ENCODE data around the gene AGAP1.

The AGAP1 gene

DNA sequence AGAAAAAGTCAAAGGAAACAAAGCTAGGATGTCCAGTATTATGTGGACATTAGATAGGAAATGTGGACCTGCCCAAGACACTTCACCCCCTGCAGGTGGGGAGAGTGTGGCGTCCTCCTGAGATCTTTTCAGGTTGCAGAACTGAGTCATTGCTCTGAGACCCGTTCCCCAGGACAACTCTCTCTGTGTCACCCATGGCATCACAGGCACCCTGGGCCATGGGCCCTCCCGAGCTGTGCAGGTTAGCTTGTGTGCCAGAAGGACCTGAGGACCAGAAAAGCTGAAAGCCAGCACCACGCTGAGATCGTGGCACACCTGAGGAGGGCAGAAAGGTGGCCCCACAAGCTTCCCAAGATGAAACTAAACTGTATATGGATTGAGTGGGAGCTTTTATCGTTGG, 229.5 kb downstream of the AGAP1 start:
- DNase-seq: no peak

DNA sequence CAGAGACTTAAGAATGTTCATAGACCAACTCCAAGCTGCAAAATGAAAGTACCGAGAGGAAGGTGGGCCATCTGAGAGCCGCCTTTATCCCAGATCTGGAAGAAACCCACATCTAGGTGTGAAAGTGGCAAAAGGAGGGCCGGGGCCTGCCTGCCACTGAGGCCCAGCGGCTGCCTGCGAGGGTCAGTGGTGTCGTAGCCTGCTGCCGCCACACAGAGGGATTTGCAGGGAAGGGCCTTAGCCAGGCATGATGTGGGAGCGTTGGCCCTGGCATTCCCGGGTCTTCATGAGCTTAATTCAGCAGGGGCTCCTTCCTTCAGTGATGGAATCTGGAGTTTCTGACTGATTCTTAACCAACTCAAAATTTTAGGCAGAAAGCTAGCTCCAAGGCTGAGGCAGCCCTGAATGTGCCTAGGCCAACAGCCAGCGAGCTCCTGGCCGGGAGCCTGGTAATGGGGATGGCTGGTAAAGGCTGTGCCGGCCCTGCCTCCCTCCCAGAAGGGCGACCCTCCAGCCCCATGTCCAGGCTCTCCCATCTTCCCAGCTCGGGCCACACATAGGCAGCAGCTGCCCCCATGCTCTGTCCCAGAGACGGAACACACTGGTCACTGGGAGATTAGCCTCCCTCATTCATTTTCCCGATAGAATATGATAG, 230.1 kb downstream of the AGAP1 start:
- no peak for DNase-seq

DNA sequence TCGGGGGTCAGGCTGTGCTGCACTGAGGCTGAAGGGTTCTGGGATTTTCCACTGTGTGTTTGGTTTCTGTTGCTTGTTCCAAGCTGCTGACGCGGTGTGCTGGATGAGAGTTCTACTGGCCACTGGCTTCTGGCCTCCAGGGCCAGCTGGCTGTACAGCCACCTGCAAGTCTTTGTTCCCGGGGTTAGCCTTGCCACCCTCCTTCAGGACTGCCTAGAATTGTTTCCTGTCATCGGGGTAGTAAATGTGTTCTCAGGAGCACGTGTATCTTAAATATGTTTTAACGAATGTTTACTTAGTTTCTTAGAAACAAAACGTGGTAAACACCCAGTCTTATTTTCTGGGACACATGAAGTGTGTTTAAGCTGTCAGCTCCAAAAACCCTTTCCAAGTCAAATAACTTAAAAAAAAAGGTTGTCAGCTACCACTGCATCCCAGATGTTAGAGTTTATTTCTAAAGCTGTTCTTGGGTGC, 231.2 kb downstream of the AGAP1 start:
- DNase-seq: no peak

DNA sequence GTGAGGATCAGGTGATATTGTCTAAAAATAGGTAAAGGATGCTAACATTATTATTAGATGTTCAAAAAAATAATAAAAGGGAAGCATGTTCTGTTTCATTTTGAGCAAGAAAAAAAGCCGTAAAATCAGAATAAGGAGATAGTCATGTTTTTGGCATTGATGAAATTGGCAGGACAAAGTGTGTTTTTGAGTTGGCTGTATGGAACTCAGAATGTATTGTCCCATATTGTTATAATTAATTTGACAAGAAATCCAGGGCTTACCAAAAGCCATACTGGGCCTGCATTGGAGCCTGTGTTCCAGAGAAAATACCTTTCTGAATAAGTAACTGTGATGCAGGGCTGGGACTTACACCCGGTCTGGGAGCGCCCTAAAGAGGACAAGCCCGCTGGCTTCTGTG, 232.0 kb downstream of the AGAP1 start:
- no peak for DNase-seq

DNA sequence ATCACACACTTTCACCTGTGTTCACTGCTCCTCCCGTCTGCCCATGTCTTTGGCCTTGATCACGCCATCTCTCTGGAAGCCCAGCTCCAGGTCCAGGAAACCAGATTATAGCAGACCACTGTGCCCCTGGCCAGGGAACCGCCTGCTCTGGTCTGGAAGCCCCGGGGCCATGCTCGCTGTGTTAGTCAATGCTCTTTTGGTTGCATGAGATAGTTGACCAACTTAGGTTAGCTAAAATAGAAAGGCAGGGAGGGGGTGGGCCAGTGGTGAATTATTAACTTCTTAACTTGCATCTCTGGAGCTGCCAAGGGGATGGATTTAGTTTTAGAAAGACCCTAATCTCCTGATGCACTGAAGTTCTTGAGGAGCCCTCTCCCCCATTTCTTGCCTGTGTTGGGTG, 232.7 kb downstream of the AGAP1 start:
- DNase-seq: no peak

DNA sequence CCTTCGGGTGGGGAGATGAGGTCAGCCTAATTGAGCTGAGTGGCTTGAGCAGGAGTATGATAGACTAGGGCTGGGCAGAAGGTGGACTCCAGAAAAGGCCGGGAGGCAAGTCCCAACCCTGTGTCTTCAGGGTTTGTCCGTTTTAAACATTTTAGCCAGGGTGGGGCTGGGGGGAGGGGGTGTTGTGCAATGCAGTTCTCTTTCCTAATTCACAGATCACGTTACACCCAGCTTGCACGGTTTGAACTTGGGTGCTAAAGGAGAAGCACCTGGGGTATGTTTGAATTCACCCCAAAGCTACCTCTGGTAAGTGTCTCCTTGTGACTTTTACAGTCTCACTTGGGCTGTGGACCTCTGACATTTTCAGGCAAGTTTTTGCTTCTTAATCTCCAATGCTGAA, 233.3 kb downstream of the AGAP1 start:
- DNase-seq: no peak

DNA sequence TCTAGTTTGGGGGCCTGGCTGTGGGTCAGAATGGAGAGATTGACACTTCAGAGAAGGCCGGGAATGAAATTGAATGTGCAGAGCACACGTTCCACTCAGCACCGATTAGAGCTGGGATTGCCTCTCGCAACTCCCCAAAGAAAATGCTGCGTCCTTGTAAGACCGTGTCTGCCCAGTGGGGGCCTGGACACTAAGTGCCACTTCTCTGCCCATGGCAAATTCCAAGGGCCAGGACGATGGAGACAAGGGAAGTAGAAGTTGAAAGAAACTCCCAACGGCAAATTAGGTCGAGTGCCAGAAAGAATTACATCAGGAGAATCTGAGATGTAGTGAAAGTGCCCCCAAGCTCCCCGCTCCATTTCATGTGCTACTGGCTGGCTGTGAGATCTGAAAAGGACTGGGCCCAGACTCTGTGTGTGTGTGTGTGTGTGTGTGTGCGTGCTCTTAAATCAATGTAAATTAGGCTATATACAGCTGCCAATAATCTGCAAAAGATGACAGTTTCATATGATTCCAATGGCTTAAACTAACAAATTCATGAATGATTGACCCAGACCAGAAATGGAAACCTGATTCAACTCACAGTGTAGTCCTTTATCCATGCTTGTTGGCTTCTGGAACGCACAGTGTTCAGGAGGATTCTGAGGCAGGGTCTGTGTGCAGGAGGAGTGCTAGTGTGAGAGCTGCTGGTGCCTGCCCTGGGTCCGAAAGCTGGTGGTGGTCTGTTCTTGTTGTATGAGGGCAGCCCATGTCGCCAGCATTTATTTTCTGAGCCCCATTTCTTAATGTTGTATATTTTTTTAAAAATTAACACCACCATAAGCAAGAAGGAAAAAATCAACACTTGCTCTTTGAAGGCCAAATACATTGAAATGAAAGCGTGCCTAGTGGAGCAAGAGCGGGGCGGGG, 234.3 kb downstream of the AGAP1 start:
- DNase-seq: peak; percentile 91

DNA sequence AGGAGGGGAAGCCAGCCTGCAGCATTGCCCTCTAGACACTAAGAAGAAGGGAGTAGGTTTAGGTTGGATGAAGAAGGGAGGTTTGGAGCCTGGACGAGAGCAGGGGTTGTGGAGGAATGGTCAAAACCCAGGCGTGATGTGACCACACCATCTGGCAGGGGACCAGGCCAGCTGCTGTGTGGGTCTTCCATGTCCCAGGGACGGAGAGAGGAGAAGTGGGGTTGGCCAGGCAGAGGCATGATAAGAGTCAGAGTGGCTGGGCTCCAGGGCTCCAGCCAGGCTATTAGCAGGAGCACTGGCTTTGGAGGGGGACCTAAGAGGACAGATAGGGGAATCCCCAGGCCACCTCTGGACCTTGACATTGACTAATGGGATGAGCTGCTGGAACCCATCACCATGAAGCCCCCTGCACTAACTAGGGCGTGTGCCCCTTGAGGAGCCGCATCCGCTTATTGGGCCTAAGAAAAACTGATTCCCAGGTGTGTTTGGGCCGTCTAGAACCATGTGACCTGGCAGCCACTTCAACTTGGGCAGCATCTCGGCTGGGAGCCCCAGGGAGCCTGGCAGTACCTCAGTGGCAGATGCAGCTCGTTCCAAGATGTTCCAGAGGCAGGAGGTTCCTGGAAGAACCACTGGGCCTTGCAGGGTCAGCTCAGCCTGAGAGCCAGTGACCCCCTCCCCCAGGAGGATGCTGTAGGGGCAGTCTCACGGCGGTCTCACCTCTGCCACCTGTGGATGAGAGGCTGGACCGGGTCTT, 235.1 kb downstream of the AGAP1 start:
- DNase-seq: peak; percentile 54

DNA sequence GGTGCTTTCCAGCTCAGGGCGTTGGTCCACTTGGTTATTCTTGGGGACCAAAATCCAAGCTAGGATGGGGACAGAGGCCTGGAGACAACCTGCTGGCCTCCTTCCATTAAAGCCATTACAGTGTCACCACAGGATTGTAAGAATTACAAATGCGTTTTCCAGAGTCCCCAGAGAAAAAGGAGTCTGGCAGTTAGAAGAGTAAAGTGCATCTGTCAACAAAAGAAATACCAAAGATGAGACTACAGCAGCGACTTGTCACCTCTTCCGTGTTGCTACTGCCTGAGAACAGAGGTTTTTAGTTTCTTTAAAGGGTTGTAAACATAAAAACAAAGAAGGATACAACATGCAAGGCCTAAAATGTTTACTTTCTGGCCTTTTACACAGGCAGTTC, 235.7 kb downstream of the AGAP1 start:
- DNase-seq: no peak

DNA sequence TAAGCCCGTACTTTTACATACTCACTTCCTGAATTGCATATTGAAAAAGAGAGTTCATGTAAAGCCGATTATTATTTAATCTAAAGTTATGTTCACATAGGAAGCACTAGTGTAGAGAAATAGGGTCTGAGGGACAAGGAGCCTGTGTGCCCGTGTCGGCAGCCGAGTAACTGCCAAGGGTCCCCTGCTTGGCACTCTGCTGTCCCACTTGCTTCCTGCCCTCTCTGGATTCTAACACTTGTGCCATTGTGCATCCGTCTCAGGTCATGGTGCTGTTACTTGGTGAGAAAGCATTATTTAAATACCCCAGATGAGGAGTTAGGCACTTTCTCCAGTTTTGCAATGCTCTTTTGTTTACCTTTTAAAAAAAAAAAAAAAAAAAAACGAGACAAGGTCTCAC, 236.3 kb downstream of the AGAP1 start:
- DNase-seq: no peak

DNA sequence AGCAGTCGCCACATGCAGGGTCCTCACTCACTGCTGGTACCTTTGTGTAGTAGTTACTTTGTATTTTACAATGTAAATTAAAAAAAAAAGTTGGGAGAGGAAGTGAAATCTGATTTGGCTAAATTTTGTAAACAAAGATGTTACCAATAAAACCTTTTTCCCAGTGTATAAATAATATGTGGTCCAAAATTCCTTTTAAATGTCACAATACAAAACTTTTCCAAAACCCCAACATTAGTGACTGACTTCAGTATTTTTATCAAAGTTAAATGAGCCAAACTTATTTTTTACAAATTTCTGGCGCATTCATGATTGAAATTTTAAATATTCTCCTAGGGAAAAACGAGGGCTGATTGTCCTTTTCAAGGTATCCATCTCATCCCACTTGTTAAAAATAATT, 239.9 kb downstream of the AGAP1 start:
- no peak for DNase-seq

DNA sequence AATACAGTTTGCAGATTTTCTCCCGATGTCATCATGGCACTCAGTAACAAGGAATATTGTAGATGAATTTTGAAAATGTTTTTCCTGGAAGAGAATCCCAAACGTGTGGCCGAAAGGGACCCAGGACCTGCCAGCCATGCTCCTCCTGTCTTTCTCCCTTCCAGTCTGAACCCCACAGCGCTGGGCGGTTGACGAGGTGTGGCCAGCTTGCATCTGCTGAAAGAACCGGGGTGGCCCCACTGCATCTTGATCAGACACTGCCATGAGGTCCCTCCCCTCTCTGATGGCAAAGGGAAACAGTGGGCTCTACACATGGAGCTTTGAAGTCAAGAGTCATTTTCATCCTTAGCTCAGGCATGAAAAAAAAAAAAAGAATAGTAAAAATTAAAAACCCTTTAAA, 240.3 kb downstream of the AGAP1 start:
- no peak for DNase-seq

DNA sequence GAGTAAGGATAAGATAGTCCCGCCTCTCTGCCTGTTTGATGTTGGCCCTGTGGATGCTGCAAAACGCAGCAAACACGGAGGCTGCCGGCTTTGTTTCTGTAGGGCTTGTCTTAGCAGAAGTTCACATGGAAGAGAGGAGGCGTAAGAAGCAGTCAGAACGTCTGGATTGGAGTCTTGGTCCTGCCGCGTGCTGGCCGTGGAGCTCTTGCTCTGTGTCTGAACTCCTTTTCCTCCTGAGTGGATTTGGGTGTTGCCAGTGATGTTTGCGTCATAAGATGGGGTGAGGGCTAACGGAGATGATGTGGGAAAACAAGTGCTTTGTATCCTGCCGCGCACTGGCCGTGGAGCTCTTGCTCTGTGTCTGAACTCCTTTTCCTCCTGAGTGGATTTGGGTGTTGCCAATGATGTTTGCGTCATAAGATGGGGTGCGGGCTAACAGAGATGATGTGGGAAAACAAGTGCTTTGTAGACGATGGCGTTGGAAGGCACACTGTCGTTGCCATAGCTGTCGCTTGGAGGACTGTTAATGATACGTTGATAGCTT, 240.9 kb downstream of the AGAP1 start:
- no peak for DNase-seq

DNA sequence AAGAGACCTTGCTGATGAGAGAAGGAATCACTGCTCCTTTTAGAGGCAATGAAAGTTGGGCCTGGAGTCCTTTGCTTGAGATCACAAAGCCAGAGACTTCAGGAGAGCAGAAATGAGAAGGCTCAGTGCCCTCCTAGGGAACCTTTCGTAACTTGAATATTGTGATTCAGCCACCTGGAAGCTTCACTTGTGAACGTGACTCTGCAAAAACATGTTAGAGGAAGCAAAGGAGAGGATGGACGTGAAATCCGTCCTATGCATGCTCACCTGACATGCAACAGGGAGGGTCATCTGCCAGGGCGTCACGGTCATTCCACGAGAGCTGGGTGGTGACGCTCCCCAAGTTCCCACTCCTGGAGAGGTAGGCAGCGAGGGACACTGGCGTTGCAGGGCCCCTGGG, 243.6 kb downstream of the AGAP1 start:
- no peak for DNase-seq

DNA sequence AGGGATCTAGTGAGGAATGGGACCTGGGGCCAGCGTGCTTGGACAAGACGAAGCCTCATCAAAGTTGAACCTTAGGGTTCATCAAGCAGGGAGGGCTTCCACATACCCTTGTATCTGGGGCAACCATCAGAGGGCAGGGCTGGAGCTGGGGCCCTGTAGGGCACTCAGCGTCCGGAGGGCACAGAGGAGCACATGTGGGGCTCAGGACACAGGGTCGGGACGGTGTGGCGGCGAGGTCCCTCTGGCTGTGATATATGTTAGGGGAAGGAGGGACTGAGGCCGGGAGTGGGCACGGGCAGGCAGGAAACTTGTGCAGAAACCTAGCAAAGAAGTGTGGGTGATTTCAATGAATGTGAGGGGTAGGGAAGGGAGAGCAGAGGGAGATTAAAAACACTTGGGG, 244.0 kb downstream of the AGAP1 start:
- DNase-seq: no peak

DNA sequence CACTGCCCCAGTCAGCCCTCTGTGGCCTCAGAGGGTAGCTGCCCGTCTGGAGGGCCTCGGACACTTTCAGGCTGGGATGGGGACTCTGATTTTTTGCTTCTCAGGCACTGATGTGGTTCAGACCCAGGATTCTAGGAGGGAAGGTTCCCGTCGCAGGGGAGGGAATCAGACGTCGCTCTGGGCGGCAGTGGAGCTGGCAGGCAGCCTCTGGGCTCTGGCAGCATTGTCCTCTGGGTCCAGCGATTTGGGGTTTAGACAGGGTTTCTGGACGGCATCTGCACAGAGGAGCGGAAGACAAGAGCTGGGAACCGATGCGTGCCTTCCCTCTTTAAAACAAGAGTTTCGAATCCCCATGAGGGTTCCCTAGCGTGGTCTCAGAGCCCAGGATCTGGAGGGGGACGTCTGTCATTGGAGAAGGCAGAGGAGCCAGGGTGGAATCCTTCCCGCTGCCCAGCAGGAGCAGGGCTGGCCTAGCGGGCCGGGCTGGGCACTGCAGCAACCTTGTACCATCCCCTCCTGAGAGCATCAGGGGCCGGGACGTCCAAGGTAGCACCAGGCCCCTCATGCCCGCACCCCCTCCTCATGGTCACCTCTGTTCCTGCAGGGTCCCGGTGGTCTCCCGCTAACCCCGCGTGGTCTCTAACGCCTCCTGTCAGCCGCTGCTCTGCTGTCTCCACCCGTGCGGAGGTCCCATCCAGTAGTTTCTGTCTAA, 246.0 kb downstream of the AGAP1 start:
- no peak for DNase-seq

DNA sequence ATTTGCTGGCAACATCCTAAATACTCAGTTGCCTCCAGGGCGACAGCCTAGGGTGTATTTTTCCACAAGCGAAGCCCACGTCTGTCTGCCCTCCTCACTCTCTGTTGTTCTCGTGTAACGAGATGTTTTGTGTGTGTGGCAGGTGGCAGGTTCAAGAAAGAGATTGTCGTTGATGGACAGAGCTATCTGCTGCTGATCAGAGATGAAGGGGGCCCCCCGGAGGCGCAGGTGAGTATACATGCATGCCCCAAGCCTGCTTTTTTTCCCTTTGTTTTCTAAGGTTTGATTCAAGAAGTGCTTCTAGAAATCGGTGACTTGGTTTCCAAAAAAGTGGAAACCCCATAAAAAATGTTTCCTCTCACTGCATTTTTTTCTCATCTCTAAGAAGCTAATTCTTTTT, 247.0 kb downstream of the AGAP1 start:
- no peak for DNase-seq

DNA sequence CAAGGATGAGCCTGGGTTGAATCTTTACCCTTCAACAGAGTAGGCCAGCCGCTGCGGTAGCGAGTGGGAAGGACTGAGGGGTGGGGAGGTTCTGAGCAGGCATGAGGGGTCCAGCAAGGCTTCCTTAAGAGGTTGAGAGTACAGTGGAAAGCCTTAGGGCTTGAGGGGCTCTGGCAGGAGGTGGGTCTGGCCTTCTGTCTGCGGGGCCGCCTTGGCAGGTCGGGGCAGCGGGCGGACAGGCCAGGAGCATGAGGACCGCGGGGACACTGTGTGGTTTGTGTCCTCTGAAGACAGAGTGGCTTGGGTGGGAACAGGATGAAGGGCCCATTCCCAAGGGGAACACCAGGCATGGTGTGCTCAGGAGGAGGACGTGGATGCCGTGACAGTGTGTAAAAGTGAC, 250.3 kb downstream of the AGAP1 start:
- no peak for DNase-seq

DNA sequence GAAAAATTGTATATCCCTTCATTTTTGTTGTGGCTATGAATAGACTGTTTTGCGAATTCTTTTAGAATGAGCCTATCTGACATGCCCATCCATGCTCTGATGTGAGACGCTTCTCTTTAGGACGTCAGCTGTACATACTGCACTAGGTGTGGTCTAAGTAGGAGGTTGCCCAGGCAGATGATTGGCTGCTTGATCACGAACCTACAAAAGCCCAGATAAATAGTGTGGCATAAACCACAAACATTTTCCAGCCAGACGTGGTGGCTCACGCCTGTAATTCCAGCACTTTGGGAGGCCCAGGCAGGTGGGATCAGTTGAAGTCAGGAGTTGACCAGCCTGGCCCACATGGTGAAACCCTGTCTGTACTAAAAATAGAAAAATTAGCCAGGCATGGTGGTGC, 251.8 kb downstream of the AGAP1 start:
- no peak for DNase-seq

DNA sequence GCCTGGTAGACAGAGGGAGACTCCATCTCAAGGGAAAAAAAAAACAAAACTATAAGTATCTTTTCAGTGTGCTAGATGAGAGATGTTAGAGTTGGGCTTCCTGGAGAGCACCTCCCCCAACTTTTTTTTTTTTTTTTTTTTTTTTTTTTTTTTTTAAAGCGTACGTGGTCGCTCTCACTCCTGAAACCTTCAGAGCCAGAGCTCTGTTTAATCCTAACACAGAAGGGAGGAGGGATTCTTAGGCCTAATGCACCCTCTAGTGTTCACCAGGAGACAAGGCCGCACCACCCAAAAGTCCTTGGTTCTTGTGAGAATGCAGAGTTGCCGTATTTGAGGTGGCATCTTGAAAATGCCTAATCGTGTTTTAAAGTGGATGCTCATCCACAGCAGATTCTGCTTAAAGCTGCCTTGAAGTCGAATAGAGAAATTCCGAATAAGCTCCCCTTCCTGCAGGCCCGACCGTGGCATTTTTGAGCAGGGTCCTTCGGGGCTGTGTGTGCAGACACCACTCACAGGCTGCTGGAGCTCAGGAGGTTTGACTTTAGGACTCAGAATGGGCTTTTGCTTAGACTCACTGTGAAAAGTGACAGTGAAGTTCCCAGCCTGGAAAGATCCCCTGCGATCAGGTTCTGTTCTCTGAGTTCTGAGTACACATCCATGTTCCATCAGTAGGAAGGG, 252.6 kb downstream of the AGAP1 start:
- DNase-seq: peak; percentile 80

DNA sequence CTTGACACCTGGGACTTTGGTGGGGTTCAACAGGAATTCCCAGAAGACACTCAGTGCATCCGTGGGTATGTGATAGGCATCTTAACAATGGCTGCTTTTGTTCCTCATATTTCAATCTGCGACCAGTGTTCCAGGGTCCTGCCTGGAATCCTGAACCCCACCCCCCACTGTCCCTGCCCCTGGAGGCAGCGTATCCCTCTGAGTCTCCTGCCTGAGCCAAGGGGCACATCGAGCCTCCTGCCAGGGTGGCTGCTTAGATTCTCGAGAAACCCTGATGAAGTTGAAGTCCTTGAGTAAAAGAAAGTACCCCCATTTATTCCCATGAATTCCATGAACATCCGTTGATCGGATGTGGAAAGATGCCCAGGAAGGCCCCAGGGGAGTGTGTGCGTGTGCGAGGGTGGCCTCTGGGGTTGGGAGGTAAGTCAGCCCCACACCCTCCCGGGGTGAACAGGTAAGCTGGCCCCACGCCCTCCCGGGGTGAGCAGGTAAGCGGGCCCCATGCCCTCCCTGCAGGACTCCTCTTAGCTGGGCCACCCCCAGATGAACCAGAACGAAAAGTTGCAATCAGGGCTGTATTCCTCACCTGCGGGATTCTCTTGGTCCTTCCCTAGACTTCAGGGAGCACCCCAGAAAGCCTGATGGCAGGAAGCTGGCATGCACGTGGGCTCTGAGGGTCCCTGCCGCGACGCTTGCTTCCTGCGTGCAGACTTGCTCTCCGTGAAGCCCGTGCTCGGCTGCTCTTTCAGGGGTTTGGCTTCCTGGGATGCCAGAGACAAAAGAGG, 253.3 kb downstream of the AGAP1 start:
- no peak for DNase-seq

DNA sequence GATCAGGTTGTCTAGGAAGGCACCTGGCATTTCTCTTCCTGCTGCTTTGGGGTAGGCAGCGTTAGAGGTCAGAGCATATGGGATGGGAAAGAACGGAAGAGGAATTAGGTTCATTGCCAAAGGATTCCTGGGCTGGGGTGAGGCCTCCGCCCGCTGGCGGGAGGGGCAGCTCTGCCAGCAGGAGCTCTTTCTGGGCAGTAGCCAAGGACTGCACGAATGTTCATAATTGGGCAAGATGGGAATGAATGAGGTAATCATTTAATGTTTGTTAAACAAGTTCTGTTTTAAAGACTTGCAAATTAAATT, 253.9 kb downstream of the AGAP1 start:
- no peak for DNase-seq

Measured in retina (tissue), 1 donor.